M059J (cell line): Measurements from ENCODE around the gene PAPPA2. TPM values are rescaled to one million over a fixed set of nuclear protein-coding genes. Genes with fewer than 3 reads are reported as not detected.

Experiments used
- DNase-seq: peaks from one replicate; pipeline ENCODE4 v3.0.0-alpha.2; 2012; ENCODE audit warnings: low read depth
- total RNA-seq: library from RNA; depleted of rRNA; stranded (reverse); fragments of >200 nt; shearing (Covaris generic); gene quantifications from 2 replicates; pipeline ENCODE4 v1.2.3, GENCODE V29; 2014

PAPPA2 gene
- total RNA-seq, 1 experiment from 2014 or later: 0.05 TPM

GRCh38 chr1:176854758-176855745 lies 392.1 kb downstream of the PAPPA2 start:
- DNase-seq: no peak

- DNase-seq: peak; percentile 40
These were observed 394.7 kb downstream of the PAPPA2 start for GRCh38 chr1:176857632-176858031.

GRCh38 chr1:176858433-176858916 lies 395.5 kb downstream of the PAPPA2 start:
- DNase-seq: peak; percentile 23

GRCh38 chr1:176863613-176864012 lies 400.6 kb downstream of the PAPPA2 start:
- no peak for DNase-seq

GRCh38 chr1:176864211-176864610 lies 401.2 kb downstream of the PAPPA2 start:
- no peak for DNase-seq

- no peak for DNase-seq
These were observed 403.2 kb downstream of the PAPPA2 start for GRCh38 chr1:176866011-176866714.

GRCh38 chr1:176869577-176869976 lies 406.6 kb downstream of the PAPPA2 start:
- no peak for DNase-seq

GRCh38 chr1:176876966-176877515 lies 414.1 kb downstream of the PAPPA2 start:
- no peak for DNase-seq

GRCh38 chr1:176877557-176877956 lies 414.6 kb downstream of the PAPPA2 start:
- DNase-seq: no peak

- DNase-seq: no peak
These were observed 416.0 kb downstream of the PAPPA2 start for GRCh38 chr1:176878750-176879536.

- no peak for DNase-seq
These were observed 417.0 kb downstream of the PAPPA2 start for GRCh38 chr1:176879784-176880620.

GRCh38 chr1:176880955-176881595 lies 418.1 kb downstream of the PAPPA2 start:
- DNase-seq: peak; percentile 64

GRCh38 chr1:176884286-176884685 lies 421.3 kb downstream of the PAPPA2 start:
- DNase-seq: no peak

GRCh38 chr1:176884911-176885310 lies 421.9 kb downstream of the PAPPA2 start:
- no peak for DNase-seq

GRCh38 chr1:176885341-176885740 lies 422.4 kb downstream of the PAPPA2 start:
- DNase-seq: no peak

- no peak for DNase-seq
These were observed 422.8 kb downstream of the PAPPA2 start for GRCh38 chr1:176885751-176886150.

GRCh38 chr1:176888471-176889032 lies 425.6 kb downstream of the PAPPA2 start:
- no peak for DNase-seq

- DNase-seq: no peak
These were observed 430.8 kb downstream of the PAPPA2 start for GRCh38 chr1:176893625-176894352.

- no peak for DNase-seq
These were observed 431.5 kb downstream of the PAPPA2 start for GRCh38 chr1:176894450-176894849.
